GM18508 (cell line): ENCODE measurements around the gene INHBA.

ENCODE experiments used
- ATAC-seq: cut with Tn5 transposase; IDR thresholded peaks from one replicate; pipeline ENCODE4 v1.9.1; 2021; ENCODE audit warnings: moderate number of reproducible peaks; ENCODE audit not compliant: insufficient read depth, unreplicated experiment

Gene INHBA

GRCh38 chr7:41702635-41703371 is at the start of gene INHBA:
TSS of gene INHBA (minus strand) at chr7:41703090. CDS start at chr7:41700374, 2,716 bp downstream.
- ATAC-seq: no peak

DNA sequence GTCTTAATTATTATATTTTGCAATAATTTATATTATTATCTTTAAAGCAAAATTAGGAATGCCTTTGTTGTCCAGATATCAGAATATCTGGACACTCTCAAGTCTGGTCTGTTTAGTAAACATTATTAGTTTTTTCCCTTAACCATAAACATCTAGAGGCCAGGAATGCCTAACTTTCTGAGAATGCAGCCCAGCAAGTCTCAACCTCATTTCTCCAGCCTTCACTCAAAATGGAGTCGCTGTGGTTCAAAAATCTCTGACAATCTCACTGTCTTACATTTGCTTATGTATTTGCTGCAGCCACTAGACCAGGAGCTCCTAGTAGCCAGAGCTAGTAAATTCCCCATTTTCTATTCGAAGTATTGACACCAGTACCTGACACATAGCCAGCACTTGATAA is 49.7 kb upstream of the INHBA start:
- no peak for ATAC-seq

DNA sequence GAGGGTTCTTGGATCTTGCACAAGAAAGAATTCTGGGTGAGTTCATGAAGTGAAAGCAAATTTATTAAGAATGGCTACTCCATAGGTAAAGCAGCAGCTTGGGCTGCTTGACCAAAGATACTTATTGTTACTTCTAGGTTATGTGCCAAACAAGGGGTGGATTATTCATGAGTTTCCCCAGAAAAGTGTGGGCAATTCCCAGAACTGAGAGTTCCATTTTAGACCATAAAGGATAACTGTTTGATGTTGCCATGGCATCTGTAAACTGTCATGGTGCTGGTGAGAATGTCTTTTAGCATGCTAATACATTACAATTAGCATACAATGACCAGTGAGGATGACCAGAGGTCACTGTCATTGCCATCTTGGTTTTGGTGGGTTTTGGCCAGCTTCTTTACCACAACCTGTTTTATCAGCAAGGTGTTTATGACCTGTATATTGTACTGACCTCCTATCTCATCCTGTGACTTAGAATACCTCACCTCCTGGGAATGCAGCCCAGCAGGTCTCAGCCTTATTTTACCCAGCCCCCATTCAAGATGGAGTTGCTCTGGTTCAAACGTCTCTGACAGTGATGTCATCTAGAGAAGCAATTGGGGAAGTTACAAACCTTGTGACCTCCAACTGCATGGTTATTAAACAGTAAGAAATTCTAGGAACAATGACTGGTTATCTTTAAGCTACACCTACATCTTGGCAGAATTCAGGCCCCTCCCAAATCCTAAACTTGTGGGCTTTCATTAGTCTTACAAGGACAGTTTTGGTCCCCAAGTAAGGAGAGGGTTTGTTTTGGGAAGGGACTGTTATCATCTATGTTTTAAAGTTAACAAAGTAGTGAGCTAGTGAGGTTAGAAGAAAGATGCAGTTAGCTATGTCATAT is 48.0 kb upstream of the INHBA start:
- ATAC-seq: no peak

DNA sequence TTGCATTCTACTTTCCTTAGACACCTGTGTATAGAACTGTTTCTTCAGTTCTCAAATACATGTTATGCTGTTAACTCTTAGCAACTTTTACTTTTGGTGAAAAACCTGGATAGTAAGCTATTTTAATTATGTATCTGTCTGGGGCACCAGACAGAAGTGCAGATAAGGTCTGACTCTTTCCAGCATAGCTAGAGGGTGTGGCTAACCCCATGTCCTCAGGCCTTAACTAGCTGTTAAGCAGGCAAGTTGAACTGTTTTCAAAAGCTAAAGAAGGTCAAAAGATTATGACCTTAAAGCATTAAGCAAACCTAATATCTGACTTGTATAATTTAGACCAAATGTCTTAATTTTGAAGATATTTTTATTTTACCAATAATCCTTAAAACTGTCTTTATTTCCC is 45.1 kb upstream of the INHBA start:
- ATAC-seq: no peak

DNA sequence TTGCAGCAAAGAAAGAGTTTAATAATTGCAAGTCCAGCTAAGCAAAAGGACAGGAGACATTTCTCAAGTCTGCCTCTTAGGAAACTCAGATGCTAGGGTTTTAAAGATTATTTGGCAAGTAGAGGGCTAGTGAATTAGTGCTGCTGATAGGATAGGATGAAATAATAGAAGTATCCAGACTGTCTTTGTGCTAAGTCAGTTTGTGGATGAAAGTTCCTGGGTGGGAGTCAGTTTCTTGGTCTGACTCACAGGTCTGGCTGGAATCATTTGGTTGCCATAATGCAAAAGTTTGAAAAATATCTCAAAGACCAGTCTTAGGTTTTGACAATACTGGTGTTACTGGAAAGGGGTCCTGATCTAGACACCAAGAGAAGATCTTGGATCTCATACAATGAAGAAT is 42.6 kb upstream of the INHBA start:
- ATAC-seq: no peak

- ATAC-seq: no peak
These were observed 41.3 kb upstream of the INHBA start for GRCh38 chr7:41744161-41744560.

DNA sequence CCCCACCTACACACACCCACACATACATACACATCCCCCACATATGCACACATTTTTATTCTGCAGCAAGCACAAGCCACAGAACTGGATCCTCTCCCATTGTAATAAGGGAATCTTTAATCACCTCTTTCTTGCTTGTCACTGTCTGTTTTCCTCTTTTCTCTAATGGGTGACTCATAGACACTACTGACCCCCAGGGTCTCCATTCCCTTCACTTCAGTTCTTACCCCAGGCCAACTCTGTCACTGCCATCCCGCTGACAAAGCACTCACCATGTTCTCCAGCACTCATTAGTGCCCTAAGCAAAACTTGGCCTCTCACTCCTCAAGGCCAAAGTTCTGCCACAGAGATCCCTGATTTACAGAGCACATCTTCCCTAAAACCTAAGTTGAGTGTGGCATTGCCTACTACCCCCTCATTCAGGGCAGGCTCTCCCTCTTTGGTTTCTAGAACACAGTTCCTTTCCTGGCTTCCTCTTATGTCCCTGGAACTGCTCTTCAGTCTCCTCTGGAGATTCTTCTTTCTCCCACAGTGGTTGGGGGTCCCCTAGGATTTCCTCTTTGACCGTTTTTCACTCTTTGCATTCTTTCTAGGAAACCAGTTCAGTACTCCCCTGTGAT is 39.6 kb upstream of the INHBA start:
- no peak for ATAC-seq

DNA sequence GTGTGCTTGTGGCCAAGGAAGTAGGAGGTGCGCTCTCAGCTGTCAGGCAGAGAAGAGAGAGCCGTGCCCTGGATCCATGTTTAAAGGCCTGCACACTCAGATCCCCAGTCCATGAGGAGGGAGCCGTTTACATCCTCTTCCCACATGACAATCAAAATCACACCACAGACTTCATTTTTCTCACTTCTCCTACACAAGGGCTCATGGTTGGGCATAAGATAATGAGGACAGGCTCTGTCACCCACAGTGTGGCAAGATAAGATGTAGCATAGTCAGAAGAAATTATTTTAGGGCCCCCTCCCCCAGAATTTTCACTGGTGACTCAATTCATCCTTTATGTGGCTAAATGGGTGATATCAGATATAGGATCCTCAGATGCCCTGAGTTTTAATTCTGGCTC is 35.9 kb upstream of the INHBA start:
- no peak for ATAC-seq

DNA sequence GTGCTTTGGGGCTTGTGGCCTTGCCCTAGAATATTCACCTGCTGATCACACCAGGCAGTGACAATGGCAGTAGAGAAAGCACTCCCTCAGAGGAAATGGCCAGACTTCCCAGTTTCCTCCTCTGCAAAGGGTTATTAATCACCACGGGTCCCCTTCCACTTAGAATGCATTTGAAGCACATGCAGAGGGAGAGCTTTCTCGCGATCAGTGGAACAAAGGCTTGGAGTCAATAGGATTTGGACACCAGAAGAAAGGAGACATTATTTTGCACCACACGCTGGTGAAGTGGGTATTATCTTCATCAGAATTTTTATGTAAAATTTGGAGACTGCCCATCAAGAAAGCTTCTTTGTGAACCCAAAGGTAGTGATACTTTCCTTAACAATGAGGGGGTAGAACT is 35.4 kb upstream of the INHBA start:
- ATAC-seq: no peak

DNA sequence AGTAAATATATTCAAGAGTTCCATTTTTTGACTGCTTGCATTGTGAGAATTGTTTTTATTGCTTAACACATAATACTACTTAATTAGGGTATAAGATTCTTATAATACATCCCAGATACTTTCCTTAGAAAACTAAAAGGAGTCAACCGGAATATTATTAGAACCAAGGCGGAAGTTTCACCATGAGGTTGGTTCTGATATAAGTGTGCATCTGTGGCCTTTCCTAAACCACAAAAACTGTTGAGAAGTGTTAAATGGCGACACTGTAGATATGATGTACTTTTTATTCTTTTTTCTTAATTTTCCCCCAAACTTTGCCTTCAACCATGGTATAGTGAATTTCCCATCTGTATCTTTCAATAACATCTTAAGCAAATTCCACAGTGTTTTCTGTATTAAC is 32.3 kb upstream of the INHBA start:
- ATAC-seq: no peak

DNA sequence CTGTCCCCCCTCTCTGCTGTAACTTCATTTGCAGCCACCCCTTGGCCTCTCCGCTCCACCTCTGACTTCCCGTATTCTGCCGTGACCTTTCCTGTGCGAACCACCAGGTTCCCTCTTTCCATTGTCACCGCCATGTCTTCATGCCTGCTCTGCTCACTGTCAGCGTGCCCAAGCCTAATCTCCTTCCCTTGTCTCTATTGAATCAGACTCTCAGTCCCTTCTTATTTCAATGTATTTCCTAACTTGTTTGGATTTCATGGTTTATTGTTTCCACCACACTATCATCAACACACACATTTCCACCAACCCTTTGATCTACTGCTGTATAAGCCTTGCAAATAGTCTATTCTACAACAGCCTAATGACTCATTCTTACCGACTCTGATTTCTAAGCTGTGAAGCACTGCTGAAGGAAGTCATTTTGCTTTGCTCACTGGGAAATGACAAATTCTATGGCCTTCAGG is 30.0 kb upstream of the INHBA start:
- ATAC-seq: no peak

GRCh38 chr7:41732436-41732785 is 29.5 kb upstream of the INHBA start:
- no peak for ATAC-seq

GRCh38 chr7:41731493-41732435 is 28.9 kb upstream of the INHBA start:
- peak; percentile 97 for ATAC-seq

- ATAC-seq: no peak
These were observed 27.8 kb upstream of the INHBA start for GRCh38 chr7:41730668-41731067.

DNA sequence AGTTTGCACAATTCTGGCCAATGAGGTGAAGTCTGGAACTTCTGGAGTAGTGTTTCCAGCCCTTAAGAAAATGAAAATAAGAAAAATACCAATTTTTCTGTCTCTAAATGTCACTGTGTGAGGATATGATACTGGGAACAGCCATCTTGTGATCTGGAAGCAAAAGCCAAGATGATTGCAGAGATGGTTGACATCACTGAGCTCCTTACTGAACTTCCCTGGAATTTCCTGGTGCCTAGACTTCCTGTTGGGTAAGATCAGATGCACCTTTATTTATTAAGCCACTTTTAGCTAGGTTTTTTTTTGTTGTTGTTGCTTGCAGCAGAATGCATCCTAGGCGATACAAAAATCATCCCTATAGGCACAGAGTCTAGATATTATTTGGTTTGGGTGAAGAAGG is 27.3 kb upstream of the INHBA start:
- no peak for ATAC-seq

- ATAC-seq: no peak
These were observed 26.2 kb upstream of the INHBA start for GRCh38 chr7:41729059-41729458.

- no peak for ATAC-seq
These were observed 22.1 kb upstream of the INHBA start for GRCh38 chr7:41725013-41725412.

GRCh38 chr7:41720886-41721285 is 18.0 kb upstream of the INHBA start:
- no peak for ATAC-seq

- no peak for ATAC-seq
These were observed 17.2 kb upstream of the INHBA start for GRCh38 chr7:41720046-41720445.

DNA sequence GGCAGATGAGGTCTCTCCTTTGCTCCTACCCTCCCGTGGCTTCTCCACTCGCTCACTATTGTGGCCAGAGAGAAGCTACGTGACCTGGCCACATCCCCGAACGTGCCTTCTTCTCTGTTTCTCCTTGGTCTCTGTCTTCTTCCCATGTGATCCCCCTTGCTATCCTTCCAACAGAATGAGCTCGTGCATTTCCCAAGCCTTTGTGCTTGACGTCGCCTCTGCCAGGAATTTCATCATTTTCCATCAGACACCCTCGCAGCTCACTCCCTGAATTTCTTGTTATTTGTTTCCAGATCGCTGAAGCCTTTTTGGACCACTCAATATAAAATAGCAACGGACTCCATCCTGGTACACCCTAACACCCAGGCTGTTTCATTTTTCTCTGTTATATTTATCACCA is 13.8 kb upstream of the INHBA start:
- ATAC-seq: no peak
